ENCODE data around the gene DRG2.

Gene DRG2, protein sequence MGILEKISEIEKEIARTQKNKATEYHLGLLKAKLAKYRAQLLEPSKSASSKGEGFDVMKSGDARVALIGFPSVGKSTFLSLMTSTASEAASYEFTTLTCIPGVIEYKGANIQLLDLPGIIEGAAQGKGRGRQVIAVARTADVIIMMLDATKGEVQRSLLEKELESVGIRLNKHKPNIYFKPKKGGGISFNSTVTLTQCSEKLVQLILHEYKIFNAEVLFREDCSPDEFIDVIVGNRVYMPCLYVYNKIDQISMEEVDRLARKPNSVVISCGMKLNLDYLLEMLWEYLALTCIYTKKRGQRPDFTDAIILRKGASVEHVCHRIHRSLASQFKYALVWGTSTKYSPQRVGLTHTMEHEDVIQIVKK

GRCh38 chr17:18087610-18088491 lies at the start of gene DRG2:
TSS of gene DRG2 (plus strand) at chr17:18087948. CDS start at chr17:18088024, 76 bp downstream.
- DNase-seq = peak; percentile 58

DNA sequence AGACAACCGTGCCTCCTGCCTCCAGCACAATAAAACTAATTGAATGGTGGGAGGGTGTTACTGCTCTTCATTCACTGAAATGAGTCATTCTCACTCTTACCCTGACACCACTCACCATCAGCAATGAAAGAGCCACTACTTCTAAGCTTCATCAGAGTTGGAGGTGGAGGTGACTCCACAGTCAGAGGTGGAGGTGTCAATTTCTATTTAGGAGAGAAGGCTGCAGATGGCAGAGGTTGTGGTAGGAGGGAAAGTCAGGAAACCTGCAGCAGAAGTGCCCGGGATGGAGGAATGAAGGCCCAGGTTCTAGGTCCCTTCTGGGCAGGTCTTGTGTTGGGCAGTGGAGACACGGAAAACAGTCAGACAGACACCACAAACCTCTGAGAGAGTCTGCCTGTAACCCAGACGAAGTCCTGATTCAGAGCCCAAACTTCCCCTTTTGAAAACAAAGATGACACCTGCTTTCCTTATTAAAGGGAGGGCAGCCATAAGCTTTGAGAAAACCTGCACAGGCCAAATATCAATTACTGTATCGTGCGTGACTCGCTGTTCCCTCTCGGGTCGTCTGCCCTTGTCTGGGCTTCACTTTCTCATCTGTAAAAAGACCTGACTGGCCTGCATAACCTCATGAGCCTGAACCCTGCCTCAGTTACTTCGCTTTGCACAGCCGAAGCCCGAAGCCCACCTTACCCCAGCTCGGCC lies 49.4 kb upstream of the DRG2 start:
- DNase-seq = no peak

GRCh38 chr17:18038861-18039534 lies 48.8 kb upstream of the DRG2 start, which contains the start of the genes ATPAF2 and GID4:
TSS of gene ATPAF2 (minus strand) at chr17:18039168. CDS start at chr17:18039013, 155 bp downstream.
TSS of gene GID4 (plus strand) at chr17:18039408. CDS start at chr17:18039465, 57 bp downstream.
- DNase-seq = peak; percentile 85

GRCh38 chr17:18039535-18040260 lies 48.0 kb upstream of the DRG2 start:
- no peak for DNase-seq

DNA sequence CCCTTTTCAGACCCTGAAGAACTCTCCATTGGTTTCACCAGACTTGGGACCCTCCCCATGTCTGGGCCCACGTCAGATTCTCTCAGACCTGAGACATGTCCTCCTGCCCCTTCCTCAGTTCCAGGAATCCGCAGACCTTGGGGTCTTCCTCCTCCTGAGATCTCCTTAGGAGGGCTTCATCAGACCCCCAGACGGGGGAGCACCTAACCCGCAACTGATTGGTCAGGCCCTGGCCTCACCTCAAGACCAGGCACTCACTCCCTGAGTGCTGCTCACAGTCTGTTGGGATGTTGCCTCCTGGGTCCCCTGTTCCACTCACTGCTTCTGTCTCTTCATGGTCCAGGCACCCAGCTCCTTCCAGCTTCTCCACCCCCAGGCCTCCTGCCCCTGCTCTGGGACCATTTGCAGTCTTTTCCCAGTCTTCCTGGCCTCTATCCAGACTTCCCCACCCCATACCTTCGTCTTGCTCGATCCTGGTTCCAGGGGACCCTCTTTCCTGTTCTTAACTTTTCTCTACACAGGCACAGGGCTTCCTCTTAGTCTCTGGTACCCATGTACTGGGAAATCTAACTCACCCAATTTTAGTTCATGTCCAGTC lies 47.4 kb upstream of the DRG2 start:
- DNase-seq = no peak

DNA sequence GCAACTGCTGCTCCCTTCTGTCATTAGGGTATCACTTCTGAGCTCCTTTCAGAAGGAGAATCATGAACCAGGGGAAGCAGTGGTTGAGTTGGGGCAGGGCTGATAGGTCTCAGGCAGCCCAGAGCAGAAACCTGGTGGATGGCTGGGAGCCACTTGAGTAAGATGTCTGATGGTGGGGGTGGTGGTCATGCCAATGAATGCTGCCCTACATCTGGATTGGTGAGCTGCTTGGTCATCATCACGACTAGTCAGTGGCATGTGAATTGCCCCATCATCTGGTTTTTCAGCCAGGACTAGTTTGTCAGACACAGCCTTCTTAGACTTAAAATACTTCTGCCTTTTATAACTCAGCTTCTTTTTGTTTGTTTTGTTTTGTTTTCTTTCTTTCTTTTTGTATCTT lies 46.0 kb upstream of the DRG2 start:
- no peak for DNase-seq

DNA sequence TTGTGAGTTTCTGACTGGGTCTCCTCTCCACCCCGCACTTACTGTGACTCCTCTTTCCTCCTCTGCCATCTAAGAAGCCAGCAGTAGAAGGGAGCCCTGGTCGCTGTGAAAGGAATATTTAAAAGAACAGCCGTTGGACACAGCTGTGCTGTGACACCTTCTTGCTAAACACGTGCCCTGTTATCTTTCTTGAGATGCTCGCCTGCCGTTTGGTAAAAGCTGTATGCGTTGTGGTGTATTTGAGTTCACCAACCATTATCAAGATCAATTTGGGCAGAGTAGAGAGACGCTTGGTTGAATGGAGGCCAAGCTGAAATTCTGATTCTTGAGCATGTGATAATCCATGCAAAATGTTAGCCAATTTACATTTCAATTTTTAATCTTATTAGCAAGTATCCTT lies 44.8 kb upstream of the DRG2 start:
- no peak for DNase-seq

- DNase-seq = no peak
These were observed 44.3 kb upstream of the DRG2 start for GRCh38 chr17:18043491-18043890.

DNA sequence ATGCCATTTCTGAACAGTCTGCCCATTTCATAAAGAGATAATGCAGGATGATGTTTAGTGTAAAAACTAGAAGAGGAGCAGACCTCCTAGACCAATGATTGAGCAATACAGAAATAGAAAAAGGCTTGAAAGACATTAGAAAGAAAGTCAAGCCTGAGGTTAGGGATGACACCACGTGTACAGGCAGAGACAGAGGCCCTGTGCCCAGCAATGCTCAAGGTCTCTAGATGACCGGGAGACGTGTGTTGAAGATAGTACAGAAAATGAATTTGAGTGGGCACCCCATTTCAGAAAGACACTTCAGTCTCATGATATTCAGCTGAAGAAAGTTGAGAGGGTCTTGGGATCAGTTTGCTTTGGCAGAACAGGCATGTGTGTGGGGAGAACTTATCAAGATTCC lies 43.1 kb upstream of the DRG2 start:
- DNase-seq = no peak

DNA sequence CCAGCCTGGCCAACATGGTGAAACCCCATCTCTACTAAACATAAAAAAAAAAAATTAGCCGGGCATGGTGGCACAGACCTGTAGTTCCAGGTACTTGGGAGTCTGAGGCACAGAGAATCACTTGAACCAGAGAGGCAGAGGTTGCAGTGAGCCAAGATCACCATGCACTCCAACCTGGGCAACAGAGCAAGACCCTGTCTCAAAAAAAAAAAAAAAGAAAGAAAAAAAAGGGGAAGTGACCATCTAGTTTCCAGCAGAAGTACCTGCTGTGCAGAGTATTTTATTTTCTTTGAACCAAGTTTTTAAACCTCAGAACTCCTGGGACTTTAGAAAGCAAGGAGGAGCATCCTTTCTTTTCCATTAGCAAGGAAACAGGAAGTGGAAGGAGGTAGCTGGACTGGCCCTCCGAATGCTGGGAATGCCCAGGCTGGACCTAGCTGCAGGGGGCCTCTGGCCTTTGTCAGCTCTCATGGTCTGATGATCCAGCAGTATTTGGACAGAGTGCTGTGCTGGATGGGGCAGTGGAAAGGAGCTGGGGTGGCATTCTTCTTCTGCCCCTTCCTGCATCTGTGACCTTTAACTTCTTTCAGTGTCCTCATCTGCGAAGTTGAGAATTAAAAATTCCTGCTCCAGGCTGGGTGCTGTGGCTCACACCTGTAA lies 41.9 kb upstream of the DRG2 start:
- no peak for DNase-seq

- no peak for DNase-seq
These were observed 32.2 kb upstream of the DRG2 start for GRCh38 chr17:18055597-18055996.

DNA sequence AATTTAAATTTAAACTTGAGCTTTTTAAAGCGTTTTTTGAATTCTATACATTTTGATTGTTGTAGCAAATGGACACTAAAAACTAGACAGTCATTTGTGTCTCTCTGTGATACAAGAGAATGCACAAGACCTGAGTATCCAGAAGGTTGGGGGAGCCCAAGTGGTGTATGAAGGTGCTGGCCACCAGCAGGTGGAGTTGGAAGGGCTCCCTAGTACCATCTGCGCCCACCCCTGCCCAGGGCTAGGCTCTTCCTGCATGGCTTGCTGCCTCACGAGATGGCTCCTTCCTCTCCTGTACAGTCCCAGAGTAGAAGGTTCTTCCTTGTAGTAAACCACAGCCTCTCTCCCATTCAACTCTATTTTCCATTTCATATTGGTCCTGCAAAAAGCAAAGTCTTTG lies 31.5 kb upstream of the DRG2 start:
- DNase-seq = no peak

DNA sequence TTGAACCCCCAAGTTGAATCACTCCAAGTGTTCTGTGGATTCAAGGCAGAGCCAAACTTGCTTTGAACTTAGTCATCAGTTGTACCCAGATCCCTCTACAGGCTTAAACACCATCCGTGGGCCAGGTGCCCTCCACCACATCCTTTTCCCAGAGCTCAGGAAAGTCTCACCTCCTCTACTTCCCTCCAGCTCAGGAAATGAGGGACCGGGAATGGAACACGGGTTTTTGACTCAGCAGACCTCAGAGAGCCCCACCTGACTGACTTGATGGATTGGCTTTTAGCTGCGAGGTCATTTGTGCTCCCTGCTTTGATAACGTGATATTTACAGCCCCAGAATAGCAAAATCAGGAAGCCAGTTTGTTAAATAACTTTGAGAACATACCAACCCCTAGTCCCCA lies 28.5 kb upstream of the DRG2 start:
- DNase-seq = no peak

DNA sequence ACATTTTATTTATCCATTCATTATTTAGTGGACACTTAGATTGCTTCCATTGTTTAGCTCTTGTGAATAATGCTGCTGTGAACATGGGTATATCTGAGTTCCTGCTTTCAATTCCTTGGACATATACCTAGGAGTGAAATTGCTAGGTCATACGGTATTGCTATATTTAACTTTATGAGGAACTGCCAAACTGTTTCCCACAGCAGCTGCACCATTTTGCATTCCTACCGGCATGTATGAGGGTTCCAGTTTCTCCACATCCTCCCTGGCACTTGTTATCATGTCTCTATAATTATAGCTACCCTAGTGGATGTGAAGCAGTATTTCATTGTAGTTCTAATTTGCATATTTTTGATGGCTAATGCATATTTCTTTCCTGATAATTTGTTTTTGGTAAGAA lies 23.7 kb upstream of the DRG2 start:
- no peak for DNase-seq

DNA sequence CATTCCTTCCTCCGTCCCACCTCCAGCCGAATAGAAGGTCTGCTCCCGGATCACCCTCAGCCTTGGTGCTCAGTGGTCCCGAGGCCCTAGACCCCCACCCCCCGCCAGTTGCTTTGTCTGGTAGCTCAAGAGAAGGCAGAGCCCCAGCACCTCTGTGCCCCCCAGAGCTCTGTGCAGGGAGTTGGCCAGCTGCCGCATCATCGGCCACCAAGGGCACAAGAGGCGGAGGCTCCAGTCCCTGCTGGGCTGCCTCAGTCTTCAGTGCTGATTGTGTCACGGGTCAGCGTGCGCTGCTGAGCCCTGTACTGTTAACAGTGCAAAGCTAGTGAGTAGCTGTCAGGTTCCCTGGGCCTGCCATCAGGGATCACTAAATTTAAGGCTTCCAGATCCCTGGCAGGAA lies 22.2 kb upstream of the DRG2 start:
- no peak for DNase-seq

- no peak for DNase-seq
These were observed 20.9 kb upstream of the DRG2 start for GRCh38 chr17:18066866-18067265.

GRCh38 chr17:18069101-18069500 lies 18.6 kb upstream of the DRG2 start:
- no peak for DNase-seq

DNA sequence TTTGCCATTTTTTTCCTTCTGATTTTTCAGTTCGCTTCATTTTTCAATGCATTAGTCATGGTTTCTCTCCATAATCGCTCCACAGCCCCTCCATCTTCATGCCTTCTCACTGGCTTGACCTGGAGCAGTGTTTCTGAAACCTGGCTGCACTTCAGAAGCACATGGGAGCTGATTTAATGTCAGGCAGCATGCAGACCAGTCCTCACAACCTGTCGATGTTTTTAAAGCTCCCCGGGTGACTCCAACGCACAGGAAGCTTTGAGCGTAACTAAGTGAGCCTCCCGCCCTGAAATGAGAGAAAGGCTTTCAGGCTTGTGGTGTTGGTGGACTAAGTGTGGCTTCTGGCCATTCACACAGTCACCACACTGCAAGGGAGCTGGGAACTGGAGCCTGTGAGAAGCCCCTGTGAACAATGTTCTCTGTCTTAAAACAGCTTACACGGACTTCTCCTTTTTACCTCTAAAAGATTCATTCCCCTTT lies 16.8 kb upstream of the DRG2 start:
- peak; percentile 2 for DNase-seq

DNA sequence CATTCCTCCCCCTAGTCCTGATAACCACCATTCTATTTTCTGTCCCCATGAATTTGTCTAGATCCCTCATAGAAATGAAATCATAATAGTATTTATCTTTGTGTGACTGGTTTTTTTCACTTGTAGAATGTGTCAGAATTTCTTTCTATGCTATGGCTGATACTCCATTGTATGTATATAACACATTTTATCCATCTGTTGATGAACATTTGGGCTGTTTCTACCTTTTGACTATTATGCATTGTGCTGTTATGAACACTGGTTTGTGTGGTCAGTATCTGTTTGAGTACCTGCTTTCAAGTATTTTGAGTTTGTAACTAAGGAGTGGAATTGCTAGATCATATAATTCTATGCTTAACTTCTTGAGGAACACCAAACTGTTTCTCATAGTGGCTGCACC lies 16.0 kb upstream of the DRG2 start:
- no peak for DNase-seq

GRCh38 chr17:18074566-18075272 lies 13.0 kb upstream of the DRG2 start:
- no peak for DNase-seq

All from DMS79 treated with DMSO at 0.1 percent for 48 hours (cell line).